Endothelial cell of coronary artery (primary cell): Measurements from ENCODE around the gene DDX19B. TPM values are rescaled to one million over a fixed set of nuclear protein-coding genes. Genes with fewer than 3 reads are reported as not detected.

Experiments used
- total RNA-seq: library from RNA; depleted of rRNA; stranded (reverse); fragments of >200 nt; gene quantifications from 2 replicates; pipeline ENCODE4 v1.2.3, GENCODE V29; 2014

The DDX19B gene
- total RNA-seq, result 15.2 and 23.9 TPM in 2 replicates

DNA sequence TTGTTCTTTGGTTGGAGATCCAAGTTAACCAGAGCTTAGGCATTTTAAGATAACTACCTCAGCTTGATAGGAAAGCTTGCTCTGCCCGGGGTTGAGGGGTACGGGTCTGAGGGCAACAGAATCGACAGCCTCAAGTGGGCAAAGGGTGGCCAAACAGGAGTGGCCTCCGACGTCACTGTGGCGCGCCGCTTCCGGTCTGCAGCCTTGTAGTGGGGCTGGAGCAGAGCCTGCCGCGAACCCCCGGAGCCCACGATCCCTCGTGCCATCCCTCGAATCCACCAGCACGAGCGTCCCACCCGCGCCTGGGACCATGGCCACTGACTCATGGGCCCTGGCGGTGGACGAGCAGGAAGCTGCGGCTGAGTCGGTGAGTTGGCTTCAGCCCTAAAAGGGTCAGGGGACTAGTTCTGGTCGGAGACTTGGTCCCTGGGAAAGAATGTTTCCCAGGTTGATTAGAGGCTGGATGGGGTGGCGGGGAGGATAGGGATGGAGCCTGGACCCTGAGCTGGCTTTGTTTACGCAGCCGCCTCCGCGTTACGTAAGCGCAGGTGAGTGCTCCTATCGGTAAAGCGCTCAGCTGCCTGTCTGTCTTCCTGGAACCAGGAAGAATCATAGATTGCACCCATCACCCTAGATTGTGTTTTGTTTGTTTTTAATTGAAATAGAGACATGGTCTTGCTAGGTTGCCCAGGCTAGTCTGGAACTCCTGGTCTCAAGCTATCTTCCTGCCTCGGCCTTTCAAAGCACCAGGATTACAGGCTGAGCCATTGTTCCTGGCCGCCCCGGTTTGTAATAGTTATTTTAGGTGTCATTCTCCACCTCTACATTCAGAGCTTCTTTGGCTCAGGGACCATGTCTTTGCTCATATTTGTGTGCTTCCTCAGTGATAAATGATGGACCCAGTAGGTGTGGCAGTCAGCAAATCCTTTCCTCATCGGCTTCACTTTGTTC lies at the start of gene DDX19B:
Gene DDX19B (plus strand): TSS at position 199 of the 951 bp plus-strand sequence. CDS start 112 bp downstream, at position 311.

DNA sequence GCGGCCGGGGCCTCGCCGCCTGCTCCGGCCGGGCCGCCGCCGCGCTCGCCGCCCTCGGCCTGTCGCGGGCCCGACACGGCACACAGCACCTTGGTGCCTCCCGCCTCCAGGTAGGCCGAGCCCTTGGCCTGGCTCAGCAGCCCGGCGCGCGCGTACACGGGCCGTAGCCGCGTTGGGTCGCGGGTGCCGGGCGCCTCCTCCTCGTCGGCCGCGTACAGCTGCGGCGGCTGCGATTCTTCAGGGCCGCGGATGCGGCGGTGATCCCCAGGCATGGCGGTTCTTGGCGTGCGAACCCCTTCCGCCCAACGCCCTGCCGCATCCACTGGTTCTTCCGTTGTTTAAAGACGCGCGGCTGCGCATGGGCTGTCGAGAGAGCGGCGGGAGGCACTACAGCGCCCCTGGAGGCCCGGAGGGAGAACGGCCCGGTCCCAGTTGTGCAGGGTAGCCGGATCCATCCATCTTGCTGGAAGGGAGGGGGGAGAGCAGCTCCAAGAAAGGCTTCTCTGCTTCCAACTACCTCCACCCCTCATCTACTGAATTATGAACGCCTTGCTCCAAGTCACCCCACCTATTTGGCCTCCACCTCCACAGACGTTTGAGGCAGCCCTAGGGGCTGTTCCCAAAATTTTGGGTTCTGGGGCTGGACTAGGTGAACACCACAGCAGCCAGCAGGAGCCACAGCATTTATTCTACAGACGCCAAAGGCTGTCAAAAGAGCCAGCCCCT lies 47.2 kb upstream of the DDX19B start, which contains the start of gene EXOSC6:
Gene EXOSC6 (minus strand): TSS at position 312 of the 726 bp plus-strand sequence. CDS start 40 bp downstream, at position 272.

DNA sequence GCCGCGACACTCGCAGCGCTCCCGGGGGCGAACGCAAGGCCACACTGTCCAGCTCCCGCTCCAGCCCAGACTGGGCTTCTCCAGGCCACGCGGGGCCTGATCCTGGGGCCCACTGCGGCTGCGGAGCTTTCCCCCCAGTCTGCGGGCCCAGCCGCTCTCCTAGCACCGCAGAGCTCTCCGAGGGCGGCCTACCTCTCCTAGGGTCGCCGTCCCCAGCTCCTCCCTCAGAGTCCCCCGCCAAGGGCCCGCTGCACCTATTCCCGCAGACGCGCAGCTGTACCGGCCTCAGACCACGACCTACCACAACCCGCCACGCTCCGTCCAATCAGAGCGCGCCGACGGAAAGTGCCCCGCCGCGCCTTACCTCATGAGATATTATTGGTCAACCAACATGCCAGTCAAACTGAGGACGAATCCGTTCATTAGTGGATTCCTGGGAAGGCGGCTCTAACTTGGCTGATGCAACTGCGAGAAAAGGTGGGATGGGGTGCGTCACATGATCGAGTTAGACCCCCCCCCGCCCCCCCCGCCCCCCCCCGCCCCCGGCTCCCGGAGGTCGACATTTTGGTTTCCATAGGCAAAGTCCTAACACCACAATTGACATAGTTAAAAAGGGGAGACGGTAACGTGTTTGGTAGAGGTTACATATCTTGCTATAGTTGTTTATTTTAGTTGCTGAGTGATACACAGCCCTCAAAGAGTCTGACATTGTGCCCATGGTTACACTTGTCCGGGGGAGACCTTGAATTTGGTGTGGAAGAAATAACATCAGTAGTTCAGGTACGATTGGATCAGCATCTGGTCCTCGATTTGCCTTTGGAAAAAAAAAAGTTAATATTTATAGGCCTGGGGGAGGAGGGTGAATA lies 9.5 kb upstream of the DDX19B start, which contains the start of gene AARS1:
Gene AARS1 (minus strand): TSS at position 278 of the 866 bp plus-strand sequence. CDS start 6,743 bp downstream, outside the sequence.

Other genes with a start within 250 kb of the DDX19B start
- 16.6 and 24.4 TPM in 2 replicates for gene PDPR, start 184.9 kb upstream of the DDX19B start, total RNA-seq
- 0.19 TPM in 1 of 2 replicates, not detected in the other for gene CLEC18C, start 125.4 kb upstream of the DDX19B start, total RNA-seq
- 29.6 and 33.0 TPM in 2 replicates for gene EXOSC6, start 47.2 kb upstream of the DDX19B start, total RNA-seq
- 82.2 and 138 TPM in 2 replicates for gene AARS1, start 9.7 kb upstream of the DDX19B start, total RNA-seq
- gene DDX19A, start 47.7 kb downstream of the DDX19B start, total RNA-seq, result 31.9 and 36.5 TPM in 2 replicates
- 32.3 and 42.5 TPM in 2 replicates for gene ST3GAL2, start 139.9 kb downstream of the DDX19B start, total RNA-seq
- gene FCSK, start 155.4 kb downstream of the DDX19B start, total RNA-seq, result 7.3 and 10.0 TPM in 2 replicates
- 52.7 and 75.7 TPM in 2 replicates for gene COG4, start 224.4 kb downstream of the DDX19B start, total RNA-seq
- 72.9 and 82.5 TPM in 2 replicates for gene SF3B3, start 224.6 kb downstream of the DDX19B start, total RNA-seq